Islet precursor cell (in vitro differentiated cells): Measurements from ENCODE around the gene NDUFB10.
"Not testable (repeated sequence)": the region's sequence is repeated elsewhere in the genome, so short reads cannot be mapped to it uniquely, and the experiment has no call there.

ENCODE experiments used
- DNase-seq: peaks from one replicate; pipeline ENCODE4 v3.0.0-alpha.2; 2018

NDUFB10 gene

GRCh38 chr16:1959269-1960039, at the start of gene NDUFB10:
TSS of gene NDUFB10 (plus strand) at chr16:1959538. CDS start at chr16:1959625, 87 bp downstream.
- DNase-seq: peak; percentile 96

- peak; percentile 51 for DNase-seq
These were observed 49.6 kb upstream of the NDUFB10 start for GRCh38 chr16:1909561-1910231.

DNA sequence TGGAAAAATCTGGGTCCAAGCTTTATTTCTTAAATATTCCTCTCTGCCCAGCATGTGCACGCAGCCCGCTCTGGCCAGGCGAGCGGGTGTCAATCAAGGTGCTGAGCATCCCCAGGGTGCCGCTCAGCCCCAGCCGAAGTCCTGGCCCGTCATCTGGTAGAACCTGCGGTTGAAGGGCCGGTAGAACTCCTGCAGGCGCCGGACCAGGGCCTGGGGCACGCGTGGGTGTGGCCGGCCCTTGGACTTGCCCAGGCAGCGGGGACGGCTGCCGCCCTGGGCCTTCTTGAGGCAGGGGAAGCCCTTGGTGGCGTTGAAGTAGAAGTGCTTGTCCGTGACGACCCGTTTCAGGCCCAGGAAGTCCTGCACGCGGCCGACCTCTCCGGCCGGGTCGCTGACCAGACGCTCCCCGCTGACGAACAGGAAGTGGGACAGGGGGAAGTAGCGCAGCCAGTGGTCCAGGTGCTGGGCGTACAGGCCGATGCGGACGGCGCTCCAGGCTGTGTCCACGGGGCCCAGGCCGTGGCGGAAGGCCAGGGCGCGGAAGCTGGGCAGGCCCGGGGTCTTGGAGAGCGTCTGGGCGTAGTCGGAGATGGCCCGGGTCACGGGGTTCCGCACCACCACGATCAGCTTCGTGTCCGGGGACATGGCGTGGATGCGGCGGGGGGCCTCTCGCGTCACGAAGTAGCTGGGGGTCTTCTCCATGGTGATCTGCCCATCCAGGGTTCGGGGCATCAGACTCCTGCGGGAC, 47.7 kb upstream of the NDUFB10 start:
- DNase-seq: no peak

- no peak for DNase-seq
These were observed 47.2 kb upstream of the NDUFB10 start for GRCh38 chr16:1912215-1912543.

GRCh38 chr16:1913327-1914083, 45.8 kb upstream of the NDUFB10 start:
- DNase-seq: no peak

- no peak for DNase-seq
These were observed 45.2 kb upstream of the NDUFB10 start for GRCh38 chr16:1914084-1914608.

DNA sequence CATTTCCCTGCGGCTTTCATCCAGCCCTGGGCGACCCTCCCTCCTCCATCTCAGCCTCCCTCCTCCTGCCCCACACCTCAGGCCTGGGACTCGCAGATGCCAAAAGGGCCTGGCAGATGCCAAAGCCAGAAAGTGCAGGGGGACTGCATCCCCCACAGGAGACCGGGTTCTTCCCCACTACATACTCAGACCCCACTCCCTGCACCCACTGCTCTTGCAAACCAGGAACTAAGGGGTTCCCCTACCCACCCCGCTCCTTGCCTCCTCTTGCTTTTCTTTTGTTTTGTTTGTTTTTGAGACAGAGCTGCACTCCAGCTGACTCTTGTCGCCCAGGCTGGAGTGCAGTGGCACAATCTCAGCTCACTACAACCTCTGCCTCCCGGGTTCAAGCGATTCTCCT, 44.4 kb upstream of the NDUFB10 start:
- DNase-seq: no peak

DNA sequence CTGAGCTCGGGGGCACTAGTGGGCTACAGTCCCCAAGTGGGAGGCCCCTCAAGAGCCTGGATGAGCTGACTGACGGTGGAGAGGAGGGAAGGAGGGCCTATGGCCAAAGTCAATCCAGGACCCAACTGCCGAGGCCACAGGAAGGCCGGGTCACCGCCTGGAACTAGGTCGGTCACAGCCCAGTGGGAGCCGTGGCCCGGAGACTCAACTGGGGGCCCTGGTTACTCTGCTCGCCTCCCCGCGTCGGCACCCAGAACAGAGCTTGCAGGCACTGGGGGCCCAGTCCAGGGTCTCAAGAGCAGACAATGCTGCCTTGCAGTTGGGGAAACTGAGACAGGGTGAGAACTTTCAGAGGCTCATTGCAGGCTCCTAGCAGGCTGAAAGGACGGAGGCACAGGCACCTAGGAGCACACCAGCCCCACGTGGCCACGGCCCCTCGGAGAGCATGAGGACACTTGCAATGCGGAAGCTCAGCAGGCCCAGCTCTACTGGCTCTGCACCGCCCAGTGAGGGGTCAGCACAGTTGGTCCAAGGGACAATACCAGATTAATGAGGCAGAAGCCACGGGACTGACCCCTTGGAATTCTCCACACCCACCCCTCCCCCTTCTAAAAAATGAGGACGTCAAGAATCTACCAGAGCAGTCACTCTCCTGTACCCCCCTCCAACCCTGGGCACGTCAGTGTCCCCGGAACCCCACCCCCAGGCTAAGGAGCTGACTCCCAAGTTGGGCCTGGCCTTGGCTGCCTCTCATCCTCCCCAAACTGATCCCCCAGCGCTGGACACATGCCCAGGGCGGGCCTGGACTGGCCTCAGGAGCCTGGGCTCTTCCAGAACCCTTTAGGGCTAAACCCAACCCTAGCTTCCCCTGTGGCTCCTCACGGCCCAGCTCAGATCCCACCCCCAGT, 43.4 kb upstream of the NDUFB10 start:
- peak; percentile 45 for DNase-seq

GRCh38 chr16:1916640-1916990, 42.7 kb upstream of the NDUFB10 start:
- DNase-seq: no peak

GRCh38 chr16:1917056-1917664, 42.2 kb upstream of the NDUFB10 start:
- DNase-seq: no peak

DNA sequence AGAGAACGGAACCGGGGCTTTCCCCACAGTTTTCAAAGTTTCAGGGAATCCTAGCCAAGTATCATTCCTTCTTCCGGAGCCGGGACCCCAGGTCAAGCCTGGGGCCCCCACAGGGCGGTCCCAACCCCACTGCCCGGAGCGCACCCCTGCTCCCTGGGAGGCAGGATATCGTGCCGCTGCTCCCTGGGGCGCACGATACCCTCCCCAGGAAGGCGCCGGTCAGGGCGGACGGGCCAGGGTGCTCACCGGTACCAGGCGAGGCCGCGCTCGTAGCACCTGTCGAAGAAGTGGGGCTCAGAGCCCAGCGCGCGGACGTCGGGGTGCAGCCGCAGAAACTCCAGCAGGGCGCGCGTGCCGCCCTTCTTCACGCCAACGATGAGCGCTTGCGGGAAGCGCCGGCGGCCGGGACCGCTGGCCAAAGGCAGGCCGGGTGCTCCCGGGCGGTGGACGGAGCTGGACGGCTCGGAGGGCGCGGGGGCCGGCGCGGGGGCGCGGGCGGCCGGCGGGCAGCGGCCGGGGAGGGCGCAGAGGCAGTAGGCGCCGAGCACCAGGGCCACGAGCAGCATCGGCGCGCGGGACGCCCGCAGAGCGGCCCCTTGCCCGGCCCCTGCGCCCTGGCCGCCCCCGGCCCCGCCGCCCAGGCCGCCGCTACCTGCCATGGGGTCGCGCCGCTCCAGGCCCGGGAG, 41.5 kb upstream of the NDUFB10 start:
- no peak for DNase-seq

- DNase-seq: no peak
These were observed 40.7 kb upstream of the NDUFB10 start, which contains the start of gene HS3ST6 for GRCh38 chr16:1918351-1919326. TSS of gene HS3ST6 (minus strand) at chr16:1918415. CDS start at chr16:1918323, 92 bp downstream.

- no peak for DNase-seq
These were observed 39.9 kb upstream of the NDUFB10 start for GRCh38 chr16:1919327-1919998.

DNA sequence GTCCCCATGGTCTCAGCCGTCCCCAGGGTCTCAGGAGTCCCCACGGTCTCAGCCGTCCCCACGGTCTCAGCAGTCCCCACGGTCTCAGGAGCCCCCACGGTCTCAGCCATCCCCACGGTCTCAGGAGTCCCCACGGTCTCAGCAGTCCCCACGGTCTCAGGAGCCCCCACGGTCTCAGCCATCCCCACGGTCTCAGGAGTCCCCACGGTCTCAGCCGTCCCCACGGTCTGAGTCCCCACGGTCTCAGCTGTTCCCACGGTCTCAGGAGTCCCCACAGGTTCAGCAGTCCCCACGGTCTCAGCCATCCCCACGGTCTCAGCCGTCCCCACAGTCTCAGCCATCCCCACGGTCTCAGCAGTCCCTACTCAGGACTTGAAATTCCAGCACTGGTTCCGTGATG, 39.2 kb upstream of the NDUFB10 start:
- not testable (repeated sequence) for DNase-seq

DNA sequence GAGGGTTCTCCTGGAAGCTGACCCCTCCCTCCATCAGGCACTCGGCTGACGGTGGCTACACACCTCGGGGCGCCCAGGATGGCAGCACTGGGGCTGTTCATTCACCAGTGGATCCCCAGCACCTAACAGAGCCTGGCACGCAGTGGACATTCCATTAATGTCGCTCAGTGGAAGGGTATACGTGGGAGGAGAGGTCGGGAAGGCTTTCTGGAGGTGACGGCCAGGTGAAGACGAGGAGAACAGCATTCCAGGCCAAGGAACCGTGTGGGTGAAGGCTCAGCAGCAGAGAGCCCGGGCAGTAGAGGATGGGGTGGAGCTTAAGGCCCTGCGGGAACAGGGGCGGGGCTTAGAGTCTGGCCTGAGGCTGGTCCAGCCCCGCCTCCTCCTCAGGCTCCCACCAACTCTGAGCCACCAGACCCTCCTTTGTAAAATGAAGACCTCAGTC, 38.6 kb upstream of the NDUFB10 start:
- DNase-seq: peak; percentile 74

GRCh38 chr16:1922357-1922756, 37.0 kb upstream of the NDUFB10 start:
- DNase-seq: no peak

DNA sequence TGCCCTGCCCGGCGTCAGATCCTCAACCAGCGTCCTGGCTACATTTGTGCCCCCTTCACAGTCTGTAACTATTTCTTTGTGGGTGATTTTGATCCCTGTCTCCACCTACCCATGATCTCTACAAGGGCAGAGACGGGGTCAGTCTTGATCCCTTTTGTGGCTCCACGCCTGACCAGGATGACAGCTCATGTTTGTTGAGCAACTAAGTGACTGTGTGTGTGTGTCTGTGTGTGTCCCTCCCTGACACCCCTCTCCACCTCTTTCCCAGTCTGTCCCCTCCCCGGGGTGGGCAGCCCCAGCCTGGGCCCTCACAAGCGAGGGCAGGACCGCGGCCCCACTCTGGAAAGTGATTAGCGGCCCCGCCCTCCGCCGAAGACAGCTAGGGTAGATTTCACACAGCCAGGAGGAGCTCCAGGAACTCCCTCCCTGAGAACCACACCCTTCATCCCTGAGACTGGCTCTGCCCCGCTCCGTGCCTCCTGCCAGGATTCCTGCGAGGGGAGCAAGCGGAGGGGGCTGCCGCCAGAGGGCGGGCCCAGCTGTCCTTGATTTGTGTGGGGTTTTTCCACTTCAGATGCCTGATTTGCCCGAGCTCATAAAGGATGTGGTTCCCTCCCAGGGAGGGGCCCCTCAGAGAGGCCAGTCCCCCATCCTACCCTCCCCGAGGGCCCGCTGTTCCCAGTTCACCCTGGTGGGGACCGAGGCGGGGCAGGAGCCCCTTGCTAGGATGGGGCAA, 35.9 kb upstream of the NDUFB10 start:
- DNase-seq: peak; percentile 93

- DNase-seq: no peak
These were observed 35.2 kb upstream of the NDUFB10 start for GRCh38 chr16:1924095-1924494.
